GM12878 (cell line): ENCODE results near the gene MAP6D1. TPM values are rescaled to one million over a fixed set of nuclear protein-coding genes. Genes with fewer than 3 reads are reported as not detected.

Experiments
- ATAC-seq: fragments of 200-7000 bp; cut with Tn5 transposase; 3 replicates; pipeline ENCODE4 v1.9.1; 2020; ENCODE audit warnings: mild to moderate bottlenecking, moderate library complexity
- BruUV-seq: library from RNA; stranded (reverse); fragments of 400-500 nt; replicated peaks from 2 replicates; lab custom pipeline; 2021; lab: Mats Ljungman, UMichigan
- CTCF ChIA-PET: fragments of 300-600 bp; sonication (Branson Sonifier 250); formaldehyde crosslinking; extraction: SDS; loops from one replicate; lab custom pipeline; 2021; ENCODE audit warnings: inconsistent platforms; lab: Yijun Ruan, JAX
- POLR2A ChIA-PET: fragments of 350-600 bp; formaldehyde crosslinking; extraction: SDS; loops from one replicate; lab custom pipeline; 2021; ENCODE audit warnings: inconsistent platforms; lab: Charles Lee
- RAD21 ChIA-PET: fragments of 300-600 bp; sonication (Branson Sonifier 250); formaldehyde crosslinking; loops from one replicate; lab custom pipeline; 2023; ENCODE audit warnings: antibody characterized with exemption; ENCODE audit not compliant: unreplicated experiment; lab: Charles Lee
- SMC1A ChIA-PET: fragments of 300-600 bp; sonication (Branson Sonifier 250); formaldehyde crosslinking; loops from one replicate; lab custom pipeline; 2023; ENCODE audit not compliant: unreplicated experiment, uncharacterized antibody; lab: Charles Lee
- DNase-seq: peaks from one replicate; pipeline ENCODE4 v3.0.0-alpha.2; 2011; ENCODE audit warnings: low read depth, low spot score
- FAIRE-seq: peaks from 3 replicates; lab custom pipeline; 2011; peaks lifted over from hg19 to GRCh38; lab: Jason Lieb, UNC
- H2AFZ ChIP-seq: 2 replicates; pipeline ENCODE4 v1.6.0; 2011; ENCODE audit warnings: low read depth, low read length, control low read depth; ENCODE audit not compliant: control insufficient read depth
- H3K27ac ChIP-seq: 2 replicates; pipeline ENCODE4 v1.5.1; 2011; ENCODE audit warnings: control low read depth; ENCODE audit not compliant: control insufficient read depth, insufficient read depth
- H3K27me3 ChIP-seq, 2 experiments: replicated peaks in 1 of 2; 2 replicates each; pipeline versions ENCODE4 v1.6.0 to v1.6.1; 2011; ENCODE audit warnings: low read length in 1 of 2; ENCODE audit not compliant: control insufficient read depth in 2 of 2, insufficient read depth in 2 of 2
- H3K36me3 ChIP-seq, 2 experiments: 2 replicates each; pipeline ENCODE4 v1.5.1; 2011; ENCODE audit warnings: low read length in 1 of 2; ENCODE audit not compliant: control insufficient read depth in 2 of 2, insufficient read depth in 2 of 2
- H3K4me1 ChIP-seq: 2 replicates; pipeline ENCODE4 v1.6.1; 2011; ENCODE audit warnings: mild to moderate bottlenecking, low read length, moderate library complexity, mixed read lengths; ENCODE audit not compliant: control insufficient read depth, insufficient read depth
- H3K4me2 ChIP-seq: 2 replicates; pipeline ENCODE4 v1.6.0; 2011; ENCODE audit warnings: control low read depth; ENCODE audit not compliant: control insufficient read depth, insufficient read depth
- H3K4me3 ChIP-seq: fragments of 200-600 bp; sonication (generic); 2 replicates; pipeline ENCODE4 v1.5.1; 2016
- H3K79me2 ChIP-seq: 2 replicates; pipeline ENCODE4 v1.6.0; 2011; ENCODE audit warnings: low read length; ENCODE audit not compliant: control insufficient read depth, insufficient read depth
- H3K9ac ChIP-seq: 2 replicates; pipeline ENCODE4 v1.8.0; 2011; ENCODE audit warnings: low read length, control low read depth, mixed read lengths; ENCODE audit not compliant: control insufficient read depth, insufficient read depth
- H3K9me3 ChIP-seq: replicated peaks from 3 replicates; pipeline ENCODE4 v1.5.1; 2011; ENCODE audit warnings: mild to moderate bottlenecking, low read length; ENCODE audit not compliant: control insufficient read depth, insufficient read depth
- H4K20me1 ChIP-seq: 2 replicates; pipeline ENCODE4 v1.6.0; 2011; ENCODE audit not compliant: control insufficient read depth, insufficient read depth
- ASH2L ChIP-seq: fragments of 300-600, 200-600 bp; sonication (generic); IDR thresholded peaks from 2 replicates; pipeline ENCODE4 v1.6.1; 2017; ENCODE audit warnings: low read depth, mild to moderate bottlenecking, borderline replicate concordance
- BACH1 ChIP-seq: fragments of 450-650 bp; IDR thresholded peaks from 2 replicates; pipeline ENCODE4 v1.6.1; 2017; ENCODE audit warnings: mild to moderate bottlenecking, borderline replicate concordance
- FOXK2 ChIP-seq: fragments of 450-650 bp; IDR thresholded peaks from 2 replicates; pipeline ENCODE4 v1.6.1; 2017; ENCODE audit warnings: mild to moderate bottlenecking, moderate library complexity
- JUNB ChIP-seq: IDR thresholded peaks from 2 replicates; pipeline ENCODE4 v1.6.1; 2016; ENCODE audit warnings: antibody characterized with exemption, mild to moderate bottlenecking
- MYB ChIP-seq: fragments of 150-350 bp; IDR thresholded peaks from 2 replicates; pipeline ENCODE4 v1.6.1; 2014; ENCODE audit warnings: mild to moderate bottlenecking, low read depth, low read length, borderline replicate concordance
- PAX8 ChIP-seq: fragments of 450-650 bp; IDR thresholded peaks from 2 replicates; pipeline ENCODE4 v1.6.1; 2017; ENCODE audit warnings: mild to moderate bottlenecking, moderate library complexity
- PBX3 ChIP-seq: IDR thresholded peaks from 2 replicates; pipeline ENCODE4 v1.6.1; 2011; ENCODE audit warnings: mild to moderate bottlenecking, low read depth, low read length, moderate library complexity; ENCODE audit not compliant: insufficient replicate concordance
- PRDM15 ChIP-seq: fragments of 450-650 bp; formaldehyde crosslinking; IDR thresholded peaks from 2 replicates; pipeline ENCODE4 v1.4.0; 2020; ENCODE audit warnings: mild to moderate bottlenecking, moderate library complexity
- SMARCA5 ChIP-seq: fragments of 450-650 bp; IDR thresholded peaks from 2 replicates; pipeline ENCODE4 v1.6.1; 2017; ENCODE audit warnings: mild to moderate bottlenecking
- SUPT20H ChIP-seq: IDR thresholded peaks from 2 replicates; pipeline ENCODE4 v1.6.1; 2011; ENCODE audit warnings: low read depth, mild to moderate bottlenecking, low read length, moderate library complexity, borderline replicate concordance; ENCODE audit not compliant: control insufficient read depth
- ZNF687 ChIP-seq: fragments of 450-650 bp; IDR thresholded peaks from 2 replicates; pipeline ENCODE4 v1.6.1; 2017; ENCODE audit warnings: mild to moderate bottlenecking, moderate library complexity
- ZZZ3 ChIP-seq: IDR thresholded peaks from 2 replicates; pipeline ENCODE4 v1.6.1; 2011; ENCODE audit warnings: low read depth; ENCODE audit not compliant: control insufficient read depth, insufficient read length
- WGBS: methylation state at CpG from one replicate; pipeline ENCODE4 v1.1.6; 2016; ENCODE audit warnings: low lambda C conversion rate; ENCODE audit not compliant: insufficient replicate concordance, insufficient coverage; ENCODE audit errors: missing lambda C conversion rate; 5-methylcytosine and 5-hydroxymethylcytosine counted together
- in situ Hi-C: fragments of 300-500 bp; cut with MboI; formaldehyde crosslinking; loops from 9 replicates; pipeline ENCODE4 v1.14.3; 2018; ENCODE audit warnings: mixed read lengths
- intact Hi-C: fragments of 100-400 bp; cut with micrococcal nuclease; formaldehyde crosslinking; loops from one replicate; pipeline ENCODE4 v1.14.2; 2022; ENCODE audit not compliant: unreplicated experiment
- polyA plus RNA-seq, 11 experiments: library from polyadenylated mRNA; depleted of rRNA in 4 of 11; unstranded in 6 of 11; stranded (reverse) in 5 of 11; fragments of >200 nt; fragmentation: Nextera tagmentation in 4 of 11; fragmentation: Illumina TruSeq in 1 of 11; extraction: Ambion mirVana in 4 of 11; extraction: Trizol in 1 of 11; gene quantifications; 1 replicate in 1 of 11; 2 replicates in 10 of 11; pipeline versions ENCODE4 v1.2.1 to v1.2.3, GENCODE V29; 2011 to 2016; ENCODE audit warnings: inconsistent platforms in 2 of 11, missing spikeins in 2 of 11, low read depth in 1 of 11
- total RNA-seq, 4 experiments: library from RNA; depleted of rRNA in 3 of 4; stranded (reverse); fragments of >200 nt in 3 of 4; fragmentation: Illumina TruSeq in 1 of 4; extraction: Trizol in 1 of 4; gene quantifications; 2 replicates each; pipeline versions ENCODE4 v1.2.1 to v1.2.3, GENCODE V29; 2013 to 2021

Gene MAP6D1
- total and polyA plus RNA-seq, 10 of the 15 experiments (the other 5 are each of a cell fraction or from before 2014, with no cell fraction given) = 0.50 to 2.2 (median 1.2) TPM; not detected in 3

GRCh38 chr3:183871541-183871940 is 46.2 kb upstream of the MAP6D1 start:
- intact Hi-C loops = no loop called here
- RAD21 ChIA-PET = no interaction called here
- POLR2A ChIA-PET = no interaction called here
- Histone ChIP-seq H3K4me3 (no peak overlapping the region), H3K9me3 (no peaks in the 10 kb centered on the region), H3K4me1 (no peaks in the 10 kb centered on the region), H3K27ac (no peak overlapping the region), H2AFZ (no peak overlapping the region), H3K9ac (no peak overlapping the region), H3K79me2 (peaks cover 20% of the 10 kb centered on the region), H4K20me1 (no peaks in the 10 kb centered on the region), H3K4me2 (no peak overlapping the region), H3K27me3 (no peaks in the 10 kb centered on the region), H3K36me3 (peaks cover 0 to 5% of the 10 kb centered on the region in 2 experiments; a peak in 3 of 4 replicates)
- FAIRE-seq = no peak
- BruUV-seq = no TSS peak
- ATAC-seq = no peak
- no peak for DNase-seq
- SMC1A ChIA-PET = no interaction called here
- WGBS = 100% methylated on average over 2 of the region's 2 CpGs
- in situ Hi-C loops = no loop called here
- CTCF ChIA-PET = no interaction called here
- TF ChIP-seq SMARCA5 (no peak), PRDM15 (CRISPR knock-in tag) (no peak), BACH1 (no peak), MYB (no peak), PAX8 (no peak), ASH2L (no peak), ZNF687 (no peak), FOXK2 (no peak), JUNB (no peak), SUPT20H (no peak), ZZZ3 (no peak), PBX3 (no peak)
